ENCODE data around the gene LCN10.
"Not testable (repeated sequence)": the region's sequence is repeated elsewhere in the genome, so short reads cannot be mapped to it uniquely, and the experiment has no call there.

Gene LCN10

GRCh38 chr9:136787690-136788400 is 45.1 kb upstream of the LCN10 start:
- H3K4me1 ChIP-seq (ENCODE audit: control insufficient read depth in 1 of 2, insufficient read depth in 1 of 2, low read depth in 1 of 2, low read length in 1 of 2): peaks cover 20 to 31% of the 10 kb centered on the region in 2 experiments
- H3K4me3 ChIP-seq (ENCODE audit: low read depth in 1 of 2, low read length in 1 of 2): no peak overlapping the region
- TF ChIP-seq, protein P1, sequence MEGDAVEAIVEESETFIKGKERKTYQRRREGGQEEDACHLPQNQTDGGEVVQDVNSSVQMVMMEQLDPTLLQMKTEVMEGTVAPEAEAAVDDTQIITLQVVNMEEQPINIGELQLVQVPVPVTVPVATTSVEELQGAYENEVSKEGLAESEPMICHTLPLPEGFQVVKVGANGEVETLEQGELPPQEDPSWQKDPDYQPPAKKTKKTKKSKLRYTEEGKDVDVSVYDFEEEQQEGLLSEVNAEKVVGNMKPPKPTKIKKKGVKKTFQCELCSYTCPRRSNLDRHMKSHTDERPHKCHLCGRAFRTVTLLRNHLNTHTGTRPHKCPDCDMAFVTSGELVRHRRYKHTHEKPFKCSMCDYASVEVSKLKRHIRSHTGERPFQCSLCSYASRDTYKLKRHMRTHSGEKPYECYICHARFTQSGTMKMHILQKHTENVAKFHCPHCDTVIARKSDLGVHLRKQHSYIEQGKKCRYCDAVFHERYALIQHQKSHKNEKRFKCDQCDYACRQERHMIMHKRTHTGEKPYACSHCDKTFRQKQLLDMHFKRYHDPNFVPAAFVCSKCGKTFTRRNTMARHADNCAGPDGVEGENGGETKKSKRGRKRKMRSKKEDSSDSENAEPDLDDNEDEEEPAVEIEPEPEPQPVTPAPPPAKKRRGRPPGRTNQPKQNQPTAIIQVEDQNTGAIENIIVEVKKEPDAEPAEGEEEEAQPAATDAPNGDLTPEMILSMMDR (IDR thresholded peaks at IDR 0.05): peak; percentile 88
- H3K36me3 ChIP-seq: no peaks in the 10 kb centered on the region
- H3K9me3 ChIP-seq: no peaks in the 10 kb centered on the region
- no peak overlapping the region for H3K27ac ChIP-seq
- no peaks in the 10 kb centered on the region for H3K27me3 ChIP-seq

DNA sequence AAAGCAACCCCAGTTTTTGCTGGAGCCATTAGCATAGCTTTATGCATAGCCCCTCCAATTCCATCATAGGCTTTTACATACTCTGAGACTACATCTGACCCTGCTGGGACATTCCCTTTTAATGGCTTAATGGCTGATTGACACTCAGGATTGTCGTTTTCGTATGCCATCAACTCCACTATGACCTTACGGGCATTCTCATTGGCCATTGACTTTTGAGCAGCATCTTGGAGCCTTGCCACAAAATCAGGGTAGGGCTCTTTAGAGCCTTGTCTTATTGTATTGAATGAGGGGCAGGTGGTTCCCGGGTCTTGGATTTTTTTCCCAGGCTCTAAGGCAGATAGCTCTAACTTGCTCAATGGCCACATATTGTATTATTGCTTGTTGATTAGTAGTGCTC is 44.2 kb upstream of the LCN10 start:
- not testable (repeated sequence) for H3K36me3 ChIP-seq; H3K4me3 ChIP-seq (ENCODE audit: low read depth in 1 of 2, low read length in 1 of 2); H3K27me3 ChIP-seq; H3K9me3 ChIP-seq; H3K27ac ChIP-seq
- H3K4me1 ChIP-seq (ENCODE audit: control insufficient read depth in 1 of 2, insufficient read depth in 1 of 2, low read depth in 1 of 2, low read length in 1 of 2): peaks cover 11 to 23% of the 10 kb centered on the region in 2 experiments

DNA sequence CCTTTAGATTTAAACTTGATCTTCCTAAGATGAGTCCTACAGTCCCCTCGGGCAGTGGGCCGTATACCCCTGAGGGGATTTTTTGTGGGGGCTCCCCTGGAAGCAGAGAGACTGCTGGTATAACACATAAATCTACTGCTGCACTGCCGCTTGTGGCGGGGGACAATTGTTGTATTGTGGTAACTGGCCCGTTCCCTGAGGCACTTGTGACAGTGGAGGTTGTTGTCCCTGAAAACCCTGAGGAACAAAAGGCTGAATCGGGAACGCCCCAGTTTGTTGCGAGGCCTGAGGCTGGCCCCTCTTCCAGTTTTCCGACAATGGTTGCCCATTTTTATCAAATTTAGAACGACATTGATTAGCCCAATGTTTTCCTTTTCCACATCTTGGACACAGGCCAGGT is 43.7 kb upstream of the LCN10 start:
- H3K4me3 ChIP-seq (ENCODE audit: low read depth in 1 of 2, low read length in 1 of 2): no peak overlapping the region
- no peaks in the 10 kb centered on the region for H3K27me3 ChIP-seq
- no peak overlapping the region for H3K27ac ChIP-seq
- peaks cover 6 to 17% of the 10 kb centered on the region in 2 experiments for H3K4me1 ChIP-seq (ENCODE audit: control insufficient read depth in 1 of 2, insufficient read depth in 1 of 2, low read depth in 1 of 2, low read length in 1 of 2)
- no peaks in the 10 kb centered on the region for H3K9me3 ChIP-seq
- no peaks in the 10 kb centered on the region for H3K36me3 ChIP-seq
- TF ChIP-seq, protein P1 (IDR thresholded peaks at IDR 0.05): no peak

DNA sequence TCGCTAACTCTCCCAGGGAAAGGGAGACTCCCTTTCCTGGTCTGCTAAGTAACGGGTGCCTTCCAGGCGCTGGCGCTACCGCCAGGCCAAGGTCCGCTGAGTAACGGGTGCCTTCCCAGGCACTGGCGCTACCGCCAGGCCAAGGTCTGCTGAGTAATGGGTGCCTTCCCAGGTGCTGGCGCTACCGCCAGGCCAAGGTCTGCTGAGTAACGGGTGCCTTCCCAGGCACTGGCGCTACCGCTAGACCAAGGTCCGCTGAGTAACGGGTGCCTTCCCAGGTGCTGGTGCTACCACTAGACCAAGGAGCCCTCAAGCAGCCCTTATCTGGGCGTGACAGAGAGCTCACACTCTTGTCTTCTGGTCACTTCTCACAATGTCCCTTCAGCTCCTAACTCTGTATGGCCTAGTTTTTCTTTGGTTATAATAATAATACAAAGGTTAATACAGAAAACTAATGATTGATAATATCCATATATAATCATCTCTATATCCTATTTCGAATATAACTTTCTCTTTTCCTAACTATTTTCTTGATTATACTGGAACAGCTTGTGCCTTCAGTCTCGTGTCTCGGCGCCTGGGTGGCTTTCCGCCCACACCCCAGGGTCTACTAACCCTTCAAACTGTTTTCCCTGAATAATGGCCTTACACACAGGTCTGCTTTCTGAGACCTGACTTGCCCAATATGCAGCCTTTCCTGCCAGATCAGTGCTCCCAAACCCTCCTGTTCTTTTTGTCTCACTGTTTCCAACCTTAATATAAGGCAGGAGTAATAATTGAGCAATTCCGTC is 43.0 kb upstream of the LCN10 start:
- not testable (repeated sequence) for H3K36me3 ChIP-seq; H3K4me3 ChIP-seq (ENCODE audit: low read depth in 1 of 2, low read length in 1 of 2); H3K27me3 ChIP-seq; H3K9me3 ChIP-seq; H3K27ac ChIP-seq
- peaks cover 5 to 13% of the 10 kb centered on the region in 2 experiments for H3K4me1 ChIP-seq (ENCODE audit: control insufficient read depth in 1 of 2, insufficient read depth in 1 of 2, low read depth in 1 of 2, low read length in 1 of 2)

DNA sequence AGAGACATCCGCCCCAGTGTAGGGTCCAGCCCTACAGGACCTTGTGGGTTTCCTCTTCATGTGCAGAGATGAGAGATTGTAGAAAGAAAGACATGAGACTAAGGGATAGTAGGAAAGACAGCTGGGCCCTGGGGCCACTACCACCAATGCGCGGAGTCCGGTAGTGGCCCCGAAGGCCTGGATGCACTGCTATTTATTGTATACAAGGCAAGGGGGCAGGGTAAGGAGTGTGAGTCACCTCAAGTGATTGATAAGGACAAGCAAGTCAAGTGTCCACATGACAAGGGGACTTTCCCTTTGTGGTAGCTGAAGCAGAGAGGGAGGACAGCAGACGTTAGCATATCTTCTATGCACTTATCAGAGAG is 42.2 kb upstream of the LCN10 start:
- no peaks in the 10 kb centered on the region for H3K9me3 ChIP-seq
- H3K36me3 ChIP-seq: no peaks in the 10 kb centered on the region
- peaks cover 0 to 6% of the 10 kb centered on the region in 2 experiments for H3K4me1 ChIP-seq (ENCODE audit: control insufficient read depth in 1 of 2, insufficient read depth in 1 of 2, low read depth in 1 of 2, low read length in 1 of 2)
- TF ChIP-seq, protein P1 (IDR thresholded peaks at IDR 0.05): no peak
- H3K27me3 ChIP-seq: no peaks in the 10 kb centered on the region
- no peak overlapping the region for H3K4me3 ChIP-seq (ENCODE audit: low read depth in 1 of 2, low read length in 1 of 2)
- no peak overlapping the region for H3K27ac ChIP-seq

GRCh38 chr9:136784249-136784996 is 41.7 kb upstream of the LCN10 start:
- TF ChIP-seq, protein P1 (IDR thresholded peaks at IDR 0.05): peak; percentile 11
- no peak overlapping the region for H3K27ac ChIP-seq
- H3K4me1 ChIP-seq (ENCODE audit: control insufficient read depth in 1 of 2, insufficient read depth in 1 of 2, low read depth in 1 of 2, low read length in 1 of 2): peaks cover 0 to 6% of the 10 kb centered on the region in 2 experiments
- H3K4me3 ChIP-seq (ENCODE audit: low read depth in 1 of 2, low read length in 1 of 2): no peak overlapping the region
- no peaks in the 10 kb centered on the region for H3K36me3 ChIP-seq
- H3K27me3 ChIP-seq: no peaks in the 10 kb centered on the region
- H3K9me3 ChIP-seq: no peaks in the 10 kb centered on the region
